GM10266 (cell line): ENCODE data around the gene BTG4.

Experiments used
- DNase-seq: peaks from one replicate; pipeline ENCODE4 v3.0.0; 2012; ENCODE audit errors: extremely low spot score
- TF ChIP-seq, protein P1 (sequence below): IDR thresholded peaks from 2 replicates; pipeline ENCODE4 v1.5.1; 2012; ENCODE audit warnings: mild to moderate bottlenecking, low read depth; ENCODE audit not compliant: control insufficient read depth, insufficient read depth; ENCODE audit errors: missing control alignments

The BTG4 gene

DNA sequence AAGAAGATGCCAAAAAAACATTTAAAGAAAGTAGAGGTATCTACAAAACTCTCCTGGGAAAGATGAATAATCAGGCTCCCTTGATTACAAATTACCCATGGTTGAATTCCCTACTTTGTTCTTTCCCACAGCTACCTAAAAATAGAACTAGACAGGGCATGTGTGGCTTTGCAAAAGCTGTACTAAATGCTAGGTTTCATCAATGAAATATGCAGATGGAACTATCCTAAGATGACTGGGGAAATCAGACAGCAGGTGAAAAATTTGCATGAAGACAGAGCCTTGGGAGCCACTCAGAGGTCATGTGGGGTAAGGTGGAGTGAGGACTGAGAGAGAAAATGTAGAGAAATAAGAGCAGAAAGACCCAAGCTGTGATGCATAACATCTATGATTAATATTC is 43.1 kb upstream of the BTG4 start:
- DNase-seq, result no peak
- TF ChIP-seq, protein P1, sequence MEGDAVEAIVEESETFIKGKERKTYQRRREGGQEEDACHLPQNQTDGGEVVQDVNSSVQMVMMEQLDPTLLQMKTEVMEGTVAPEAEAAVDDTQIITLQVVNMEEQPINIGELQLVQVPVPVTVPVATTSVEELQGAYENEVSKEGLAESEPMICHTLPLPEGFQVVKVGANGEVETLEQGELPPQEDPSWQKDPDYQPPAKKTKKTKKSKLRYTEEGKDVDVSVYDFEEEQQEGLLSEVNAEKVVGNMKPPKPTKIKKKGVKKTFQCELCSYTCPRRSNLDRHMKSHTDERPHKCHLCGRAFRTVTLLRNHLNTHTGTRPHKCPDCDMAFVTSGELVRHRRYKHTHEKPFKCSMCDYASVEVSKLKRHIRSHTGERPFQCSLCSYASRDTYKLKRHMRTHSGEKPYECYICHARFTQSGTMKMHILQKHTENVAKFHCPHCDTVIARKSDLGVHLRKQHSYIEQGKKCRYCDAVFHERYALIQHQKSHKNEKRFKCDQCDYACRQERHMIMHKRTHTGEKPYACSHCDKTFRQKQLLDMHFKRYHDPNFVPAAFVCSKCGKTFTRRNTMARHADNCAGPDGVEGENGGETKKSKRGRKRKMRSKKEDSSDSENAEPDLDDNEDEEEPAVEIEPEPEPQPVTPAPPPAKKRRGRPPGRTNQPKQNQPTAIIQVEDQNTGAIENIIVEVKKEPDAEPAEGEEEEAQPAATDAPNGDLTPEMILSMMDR, result no peak

GRCh38 chr11:111554532-111554931 is 42.3 kb upstream of the BTG4 start:
- TF ChIP-seq, protein P1, result no peak
- DNase-seq, result no peak

GRCh38 chr11:111550258-111550657 is 38.1 kb upstream of the BTG4 start:
- no peak for DNase-seq

DNA sequence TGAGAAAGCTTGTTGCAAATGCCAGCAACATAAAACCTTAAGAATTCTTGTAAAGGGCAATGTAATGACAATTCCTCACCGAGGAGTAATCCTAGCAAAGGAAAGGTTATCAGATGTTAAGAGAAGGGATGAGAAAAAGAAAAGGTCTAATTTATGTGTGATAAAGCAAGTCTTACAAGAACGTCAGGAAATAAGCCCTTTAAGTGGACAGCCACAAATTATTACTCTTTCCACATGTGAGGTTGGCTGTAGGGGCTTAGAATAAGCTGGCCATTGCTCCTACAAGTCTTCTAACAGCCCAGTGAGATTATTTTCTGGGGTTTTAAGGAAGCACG is 37.6 kb upstream of the BTG4 start:
- no peak for DNase-seq
- TF ChIP-seq, protein P1, result no peak

More at GRCh38 chr11:111550258-111550657, 38.1 kb upstream of the BTG4 start:
- TF ChIP-seq, protein P1, result no peak

GRCh38 chr11:111549196-111549868 is 37.1 kb upstream of the BTG4 start:
- DNase-seq, result no peak
- TF ChIP-seq, protein P1, result no peak

GRCh38 chr11:111548525-111548924 is 36.3 kb upstream of the BTG4 start:
- DNase-seq, result no peak
- TF ChIP-seq, protein P1, result no peak

DNA sequence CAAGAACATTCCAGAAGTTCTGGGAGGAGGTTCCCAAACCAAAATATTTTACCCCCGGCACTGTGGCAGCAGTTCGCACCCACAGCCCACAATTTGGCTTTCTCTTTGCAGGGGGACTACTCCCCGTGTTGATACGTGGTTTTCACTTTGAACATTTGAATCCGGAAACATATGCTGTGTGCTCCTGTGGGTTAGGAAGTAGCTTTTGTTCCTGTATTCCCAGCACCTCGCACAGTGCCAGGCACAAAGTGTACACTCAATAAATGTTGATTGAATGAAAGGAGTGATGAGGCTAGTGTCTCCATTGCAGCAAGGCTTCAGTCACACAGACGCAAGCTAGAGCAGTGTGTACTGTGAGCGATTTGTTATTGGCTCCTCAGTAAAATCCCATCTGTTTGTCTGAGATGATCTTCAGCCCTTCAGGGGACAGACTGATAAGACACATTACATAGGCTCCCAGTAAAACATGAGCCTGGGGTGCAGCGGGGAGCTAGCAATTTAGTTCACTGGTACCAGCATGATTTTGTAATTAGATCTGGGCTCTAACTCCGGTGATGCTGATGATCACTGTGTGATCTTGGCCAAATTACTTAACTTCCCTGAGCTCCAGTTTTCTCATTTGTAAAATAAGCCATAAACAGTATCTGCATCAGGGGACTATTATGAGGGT is 30.6 kb upstream of the BTG4 start:
- no peak for DNase-seq
- TF ChIP-seq, protein P1, result no peak
